Stimulated activated naive CD8-positive, alpha-beta T cell treated with anti-CD3 and anti-CD28 coated beads, Interleukin-15, Interleukin-2, amounts not matched to agents 100 ng/mL and 50 ng/mL, for 24 hours (primary cell): ENCODE measurements around the gene SALL3.

ENCODE experiments used
- H3K27ac Mint-ChIP-seq: one replicate; pipeline ENCODE4 v1.8.0; 2021; ENCODE audit warnings: mild to moderate bottlenecking, mixed read lengths
- H3K27me3 Mint-ChIP-seq: one replicate; pipeline ENCODE4 v1.8.0; 2021; ENCODE audit warnings: mixed read lengths
- H3K36me3 Mint-ChIP-seq: one replicate; pipeline ENCODE4 v1.8.0; 2021; ENCODE audit warnings: low read depth, mixed read lengths
- H3K4me1 Mint-ChIP-seq: one replicate; pipeline ENCODE4 v1.8.0; 2021; ENCODE audit warnings: low read depth, mixed read lengths
- H3K4me3 Mint-ChIP-seq: one replicate; pipeline ENCODE4 v1.8.0; 2021; ENCODE audit warnings: mild to moderate bottlenecking, mixed read lengths
- H3K9me3 Mint-ChIP-seq: one replicate; pipeline ENCODE4 v1.8.0; 2021; ENCODE audit warnings: mixed read lengths

The SALL3 gene

DNA sequence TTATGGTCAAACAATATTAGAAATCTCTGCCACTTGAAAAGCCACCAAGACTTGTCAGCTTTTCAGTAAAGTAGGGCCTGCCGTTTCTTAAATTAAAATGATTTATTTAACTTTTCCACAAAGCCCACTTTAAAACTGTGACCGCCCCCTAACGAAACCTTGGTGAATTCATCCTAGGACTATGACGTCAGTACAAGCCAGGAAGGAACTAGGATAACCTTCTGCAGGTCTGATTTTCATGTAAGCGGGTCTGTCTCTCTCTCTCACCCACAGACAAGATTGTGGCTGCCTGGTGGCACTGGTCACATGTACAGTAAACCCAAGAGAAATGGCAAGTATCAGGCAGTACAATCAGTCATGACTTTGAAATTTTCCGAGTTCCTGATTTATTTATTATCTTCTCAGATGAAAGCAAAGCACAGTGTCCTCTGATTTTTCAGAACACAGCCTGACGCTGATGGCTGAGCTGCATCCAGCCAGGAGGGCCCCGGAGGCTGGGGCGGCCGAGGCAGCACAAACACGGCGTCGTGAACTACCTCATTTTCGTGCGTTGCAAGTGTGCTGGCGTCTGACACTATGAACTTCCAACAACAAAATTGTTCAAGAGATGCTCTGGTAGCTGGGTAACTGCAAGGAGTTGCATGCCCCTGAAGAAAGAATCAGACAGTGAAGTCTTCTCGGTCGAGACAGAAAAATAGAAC, 18.9 kb downstream of the SALL3 start:
- Mint-ChIP-seq H3K4me3 (no peak overlapping the region), H3K27ac (no peak overlapping the region), H3K27me3 (peaks cover 11% of the 10 kb centered on the region), H3K4me1 (no peaks in the 10 kb centered on the region), H3K36me3 (no peaks in the 10 kb centered on the region), H3K9me3 (no peaks in the 10 kb centered on the region)

GRCh38 chr18:78999939-79000338, 20.3 kb downstream of the SALL3 start:
- H3K27me3 Mint-ChIP-seq = peaks cover 11% of the 10 kb centered on the region
- no peaks in the 10 kb centered on the region for H3K36me3 Mint-ChIP-seq
- no peak overlapping the region for H3K27ac Mint-ChIP-seq
- no peaks in the 10 kb centered on the region for H3K4me1 Mint-ChIP-seq
- no peak overlapping the region for H3K4me3 Mint-ChIP-seq
- H3K9me3 Mint-ChIP-seq = no peaks in the 10 kb centered on the region

- no peak overlapping the region for H3K4me3 Mint-ChIP-seq
- peaks cover 11% of the 10 kb centered on the region for H3K27me3 Mint-ChIP-seq
- no peak overlapping the region for H3K27ac Mint-ChIP-seq
- H3K4me1 Mint-ChIP-seq = no peaks in the 10 kb centered on the region
- H3K36me3 Mint-ChIP-seq = no peaks in the 10 kb centered on the region
- no peaks in the 10 kb centered on the region for H3K9me3 Mint-ChIP-seq
Observed at GRCh38 chr18:79000997-79001396, 21.4 kb downstream of the SALL3 start.

- Mint-ChIP-seq H3K27ac (no peak overlapping the region), H3K36me3 (no peaks in the 10 kb centered on the region), H3K27me3 (no peaks in the 10 kb centered on the region), H3K4me1 (no peaks in the 10 kb centered on the region), H3K4me3 (no peak overlapping the region), H3K9me3 (no peaks in the 10 kb centered on the region)
Observed at GRCh38 chr18:79005653-79006052, 26.0 kb downstream of the SALL3 start.

DNA sequence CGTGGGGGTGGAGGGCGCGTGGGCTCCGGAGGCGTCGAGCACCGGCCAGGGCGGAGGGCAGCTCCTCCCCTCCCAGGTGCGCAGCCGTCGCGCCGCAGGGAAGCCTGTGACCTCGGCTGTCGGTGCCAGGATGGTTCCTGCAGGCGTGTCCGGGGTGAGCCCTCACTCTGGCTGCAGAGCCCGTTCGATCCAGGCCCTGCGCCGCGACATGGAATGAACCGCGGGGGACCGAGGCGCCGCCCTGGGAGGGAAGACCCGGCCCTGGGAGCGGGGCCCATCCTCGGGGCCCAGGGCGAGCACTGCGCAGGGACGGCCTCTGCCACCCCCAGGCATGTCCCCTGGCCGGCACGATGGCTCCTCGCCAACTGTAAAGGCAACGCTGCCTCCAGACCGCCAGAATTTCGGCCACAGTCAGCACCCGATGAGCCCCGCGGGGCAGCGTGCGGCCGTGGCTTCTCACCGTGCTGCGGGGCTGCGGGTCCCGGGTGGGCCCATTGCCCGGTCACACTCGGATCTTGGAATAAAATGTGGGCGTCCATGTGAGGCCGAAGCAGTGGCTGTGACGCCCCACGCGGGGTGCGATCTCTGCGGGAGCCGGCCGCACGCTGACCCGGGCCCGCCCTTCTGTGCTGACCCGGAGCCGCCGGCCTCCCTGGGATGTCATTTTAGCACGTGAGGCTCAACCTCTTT, 26.6 kb downstream of the SALL3 start:
- Mint-ChIP-seq H3K4me3 (no peak overlapping the region), H3K27ac (no peak overlapping the region), H3K36me3 (no peaks in the 10 kb centered on the region), H3K27me3 (no peaks in the 10 kb centered on the region), H3K9me3 (no peaks in the 10 kb centered on the region), H3K4me1 (no peaks in the 10 kb centered on the region)

DNA sequence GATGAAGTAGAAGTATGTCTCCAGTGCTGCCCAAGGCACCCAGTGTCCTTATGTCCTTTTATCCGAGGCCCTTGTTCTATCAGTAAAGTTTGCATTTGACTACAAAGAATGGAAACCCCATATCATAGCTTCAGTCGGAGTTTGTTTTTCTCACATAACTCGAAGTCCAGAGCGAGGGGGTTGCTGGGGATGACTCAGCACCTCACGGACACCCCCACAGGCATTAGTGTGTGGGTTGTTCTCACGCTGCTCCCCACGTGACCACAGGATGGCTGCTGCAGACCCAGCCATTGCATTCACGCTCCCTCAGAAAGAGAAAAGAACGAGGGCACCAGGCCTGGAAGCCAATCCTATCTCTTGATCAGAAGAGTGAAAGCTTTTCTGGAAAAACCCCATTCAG, 27.8 kb downstream of the SALL3 start:
- Mint-ChIP-seq H3K4me3 (no peak overlapping the region), H3K36me3 (no peaks in the 10 kb centered on the region)

DNA sequence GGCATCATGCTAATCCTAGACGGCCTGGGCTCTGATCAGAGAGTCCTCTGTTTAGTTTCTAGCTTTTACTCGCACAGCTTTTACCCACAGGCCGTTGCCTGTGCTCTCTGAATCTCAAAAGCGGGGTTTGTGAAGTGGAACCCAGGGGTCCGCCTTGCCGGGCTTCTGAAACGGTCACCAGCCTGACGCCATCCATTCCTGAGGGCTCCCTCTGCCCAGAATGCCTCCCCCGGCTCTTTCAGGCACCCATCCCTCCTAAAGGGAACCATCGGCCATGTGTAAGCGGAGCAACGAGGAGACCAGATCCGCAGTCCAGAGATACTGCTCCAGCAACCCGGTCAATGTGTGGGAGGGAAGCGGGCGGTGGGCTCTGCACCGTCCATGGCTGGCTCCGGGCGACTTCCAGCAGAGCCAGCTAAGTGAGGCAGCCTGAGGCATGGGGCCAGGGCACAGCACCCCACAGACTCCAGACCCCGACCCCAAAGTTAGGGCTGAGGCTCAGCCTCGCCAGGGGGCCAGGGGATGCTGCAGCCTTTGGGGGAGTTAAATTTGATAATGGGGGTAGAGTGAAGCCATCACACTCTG, 28.8 kb downstream of the SALL3 start:
- Mint-ChIP-seq H3K27me3 (peaks cover 4% of the 10 kb centered on the region), H3K9me3 (no peaks in the 10 kb centered on the region), H3K36me3 (no peaks in the 10 kb centered on the region), H3K4me1 (no peaks in the 10 kb centered on the region), H3K27ac (no peak overlapping the region), H3K4me3 (no peak overlapping the region)

More for the DNA sequence above, 27.8 kb downstream of the SALL3 start:
- H3K9me3 Mint-ChIP-seq = no peaks in the 10 kb centered on the region
- H3K27me3 Mint-ChIP-seq = no peaks in the 10 kb centered on the region
- no peak overlapping the region for H3K27ac Mint-ChIP-seq
- no peaks in the 10 kb centered on the region for H3K4me1 Mint-ChIP-seq

- peaks cover 5% of the 10 kb centered on the region for H3K27me3 Mint-ChIP-seq
- H3K4me3 Mint-ChIP-seq = no peak overlapping the region
- H3K36me3 Mint-ChIP-seq = no peaks in the 10 kb centered on the region
- no peaks in the 10 kb centered on the region for H3K4me1 Mint-ChIP-seq
- no peaks in the 10 kb centered on the region for H3K9me3 Mint-ChIP-seq
- no peak overlapping the region for H3K27ac Mint-ChIP-seq
Observed at GRCh38 chr18:79010802-79011201, 31.2 kb downstream of the SALL3 start.

DNA sequence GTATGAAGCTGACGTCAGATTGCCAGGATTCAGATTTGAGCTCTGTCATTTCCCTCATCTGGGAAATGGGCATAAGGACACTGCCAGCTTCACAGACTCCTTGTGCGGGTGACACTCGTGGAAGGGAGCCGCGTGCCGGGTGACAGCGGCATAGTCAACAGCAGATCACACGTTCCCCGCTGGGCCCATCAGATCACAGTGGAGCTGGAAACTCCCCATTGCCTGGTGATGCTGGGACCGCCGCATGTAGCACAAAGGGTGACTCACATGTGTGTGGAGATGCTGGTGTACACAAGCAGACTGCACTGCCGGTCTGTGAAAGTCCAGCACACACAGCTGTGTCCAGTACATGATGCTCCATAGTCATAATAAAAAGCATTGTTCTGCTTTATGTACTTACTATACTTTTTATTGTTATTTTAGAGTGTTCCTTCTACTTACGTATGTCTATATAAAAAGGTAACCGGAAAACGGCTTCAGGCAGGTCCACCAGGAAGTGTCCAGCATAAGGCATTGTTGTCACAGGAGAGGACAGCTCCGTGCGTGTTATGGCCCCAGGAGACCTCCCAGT, 31.8 kb downstream of the SALL3 start:
- H3K9me3 Mint-ChIP-seq = no peaks in the 10 kb centered on the region

GRCh38 chr18:79013869-79014268, 34.3 kb downstream of the SALL3 start:
- Mint-ChIP-seq H3K27me3 (peaks cover 9% of the 10 kb centered on the region), H3K4me1 (no peaks in the 10 kb centered on the region), H3K9me3 (no peaks in the 10 kb centered on the region), H3K4me3 (no peak overlapping the region), H3K36me3 (no peaks in the 10 kb centered on the region), H3K27ac (no peak overlapping the region)

More for the DNA sequence above, 31.8 kb downstream of the SALL3 start:
- Mint-ChIP-seq H3K36me3 (no peaks in the 10 kb centered on the region), H3K4me3 (no peak overlapping the region), H3K4me1 (no peaks in the 10 kb centered on the region), H3K27me3 (peaks cover 5% of the 10 kb centered on the region), H3K27ac (no peak overlapping the region)

DNA sequence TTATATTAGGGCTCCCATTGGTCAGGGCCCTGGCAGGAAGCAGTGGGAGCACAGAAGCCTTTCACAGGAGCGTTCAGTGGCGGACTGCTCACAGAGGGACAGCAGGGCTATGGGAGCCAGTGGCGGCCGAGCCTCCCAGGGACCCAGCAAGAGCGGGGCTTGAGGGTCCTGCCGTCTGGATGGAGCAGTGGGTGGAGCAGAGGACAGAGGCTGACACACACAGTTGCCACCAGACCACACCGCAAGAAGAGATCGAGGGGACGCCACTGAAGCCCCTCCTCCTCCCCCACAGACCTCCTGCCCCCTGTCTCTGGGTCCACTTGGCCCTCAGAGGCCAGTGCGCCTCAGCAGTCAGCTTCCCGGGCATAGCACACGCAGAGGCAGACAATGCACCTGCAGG, 39.3 kb downstream of the SALL3 start:
- H3K4me1 Mint-ChIP-seq = no peaks in the 10 kb centered on the region
- H3K27me3 Mint-ChIP-seq = peaks cover 9% of the 10 kb centered on the region
- H3K36me3 Mint-ChIP-seq = no peaks in the 10 kb centered on the region
- H3K9me3 Mint-ChIP-seq = no peaks in the 10 kb centered on the region
- H3K27ac Mint-ChIP-seq = no peak overlapping the region
- H3K4me3 Mint-ChIP-seq = no peak overlapping the region

- no peaks in the 10 kb centered on the region for H3K9me3 Mint-ChIP-seq
- H3K4me1 Mint-ChIP-seq = no peaks in the 10 kb centered on the region
- H3K27me3 Mint-ChIP-seq = peaks cover 9% of the 10 kb centered on the region
- H3K27ac Mint-ChIP-seq = no peak overlapping the region
- H3K4me3 Mint-ChIP-seq = no peak overlapping the region
- no peaks in the 10 kb centered on the region for H3K36me3 Mint-ChIP-seq
Observed at GRCh38 chr18:79019881-79020280, 40.3 kb downstream of the SALL3 start.

DNA sequence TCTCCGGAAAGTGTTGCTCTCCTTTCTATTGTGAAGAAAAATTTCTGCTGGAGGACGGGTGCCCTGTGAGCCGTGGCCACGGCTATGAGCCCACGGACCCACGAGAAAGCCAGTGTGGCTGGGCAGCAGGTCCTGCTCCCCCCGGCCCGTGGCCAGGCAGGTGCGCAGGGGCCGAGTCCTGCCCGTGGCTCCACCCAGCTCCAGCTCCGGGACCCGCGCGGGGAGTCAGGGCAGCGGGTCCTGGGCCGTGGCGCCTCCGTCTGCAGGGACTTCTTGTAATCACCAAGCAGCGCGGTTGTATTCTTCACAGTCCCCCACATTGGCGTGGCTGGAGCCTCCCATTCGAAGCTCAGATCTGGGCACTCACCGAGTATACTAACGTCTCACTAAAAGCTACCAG, 43.0 kb downstream of the SALL3 start:
- H3K4me1 Mint-ChIP-seq = no peaks in the 10 kb centered on the region
- H3K9me3 Mint-ChIP-seq = peaks cover 4% of the 10 kb centered on the region
- no peaks in the 10 kb centered on the region for H3K36me3 Mint-ChIP-seq
- H3K27me3 Mint-ChIP-seq = peaks cover 9% of the 10 kb centered on the region
- H3K4me3 Mint-ChIP-seq = no peak overlapping the region
- no peak overlapping the region for H3K27ac Mint-ChIP-seq

GRCh38 chr18:79026491-79026890, 46.9 kb downstream of the SALL3 start:
- H3K4me1 Mint-ChIP-seq = no peaks in the 10 kb centered on the region
- H3K27ac Mint-ChIP-seq = no peak overlapping the region
- H3K36me3 Mint-ChIP-seq = peaks cover 4% of the 10 kb centered on the region
- peaks cover 5% of the 10 kb centered on the region for H3K27me3 Mint-ChIP-seq
- peaks cover 16% of the 10 kb centered on the region for H3K9me3 Mint-ChIP-seq
- no peak overlapping the region for H3K4me3 Mint-ChIP-seq

- peaks cover 5% of the 10 kb centered on the region for H3K27me3 Mint-ChIP-seq
- H3K4me3 Mint-ChIP-seq = no peak overlapping the region
- H3K27ac Mint-ChIP-seq = no peak overlapping the region
- H3K4me1 Mint-ChIP-seq = no peaks in the 10 kb centered on the region
- H3K9me3 Mint-ChIP-seq = peaks cover 13% of the 10 kb centered on the region
- H3K36me3 Mint-ChIP-seq = peaks cover 4% of the 10 kb centered on the region
Observed at GRCh38 chr18:79030680-79031079, 51.1 kb downstream of the SALL3 start.
